ENCODE data around the gene CEP192. TPM values are rescaled to one million over a fixed set of nuclear protein-coding genes. Genes with fewer than 3 reads are reported as not detected.

CEP192 gene
- polyA plus RNA-seq, 1 donor (not counting 4 experiments of a cell fraction or from before 2014, with no cell fraction given): 16.6 TPM

DNA sequence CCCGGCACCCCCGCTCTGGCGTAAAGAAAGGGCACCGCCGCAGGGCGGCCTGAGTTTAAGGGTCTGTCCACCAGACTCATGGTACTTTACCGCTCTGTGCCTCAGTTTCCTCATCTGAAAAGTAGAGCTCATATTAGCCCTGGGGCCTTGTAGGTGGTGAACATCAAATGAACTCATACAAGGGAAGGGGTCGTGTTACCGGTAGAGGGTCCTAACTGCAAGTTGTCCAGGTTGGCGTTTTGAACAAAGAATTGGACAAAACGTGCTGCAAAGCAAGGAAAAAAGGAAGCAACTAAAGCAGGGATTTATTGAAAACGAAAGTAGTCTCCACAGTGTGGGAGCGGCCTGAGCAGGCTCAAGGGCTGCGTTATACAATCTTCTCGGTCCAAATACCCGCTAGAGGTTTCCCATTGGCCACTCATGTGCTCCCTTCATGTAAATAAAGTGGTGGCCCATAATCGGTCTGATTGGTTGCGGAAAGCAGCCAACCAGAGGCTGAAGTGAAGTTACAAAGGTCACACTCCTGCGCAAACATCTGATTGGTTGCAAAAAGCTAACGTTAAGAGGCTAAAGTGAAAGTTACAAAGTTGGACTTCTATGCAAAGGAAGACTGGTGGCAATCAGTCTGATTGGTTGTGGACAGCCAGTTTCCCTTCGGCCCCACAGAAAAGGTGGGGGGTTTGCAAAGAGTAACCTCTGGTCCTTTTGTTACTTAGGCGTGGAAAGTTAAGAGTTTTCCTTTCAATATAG is 146.7 kb downstream of the CEP192 start:
- no peaks in the 10 kb centered on the region for H3K36me3 ChIP-seq (ENCODE audit: control insufficient read depth in 2 of 2, extremely low read depth in 1 of 2, insufficient read depth in 2 of 2, low read length in 2 of 2)
- no peak for DNase-seq (ENCODE audit: low read depth, low spot score)
- no peak for TF ChIP-seq EZH2 (IDR thresholded peaks at IDR 0.05; ENCODE audit: low read length)
- TF ChIP-seq CTCF (optimal IDR thresholded peaks at IDR 0.05 in 1 of 3, IDR thresholded peaks at IDR 0.05 in 1 of 3, conservative IDR thresholded peaks at IDR 0.05 in 1 of 3; ENCODE audit: extremely low read depth in 1 of 3, insufficient read depth in 2 of 3, low read length in 3 of 3): no peak
- H3K4me3 ChIP-seq (ENCODE audit: control insufficient read depth in 2 of 3, extremely low read depth in 1 of 3, insufficient read depth in 2 of 3, low read depth in 1 of 3, low read length in 3 of 3): peak overlapping the region; percentile 32 to 57 (median 52)
- peak overlapping the region; percentile 78 for H3K4me2 ChIP-seq (ENCODE audit: control insufficient read depth, extremely low read depth, insufficient read depth, low read depth, low read length)
- no peak overlapping the region for H3K27ac ChIP-seq (ENCODE audit: control insufficient read depth, insufficient read depth, low read length)
- H3K79me2 ChIP-seq (ENCODE audit: control insufficient read depth, insufficient read depth, low read length): no peaks in the 10 kb centered on the region
- peaks cover 25% of the 10 kb centered on the region for H3K27me3 ChIP-seq (ENCODE audit: control insufficient read depth, extremely low read depth, insufficient read depth, low read length)
- H2AFZ ChIP-seq (ENCODE audit: control insufficient read depth, low read length): no peak overlapping the region
- H4K20me1 ChIP-seq (ENCODE audit: control insufficient read depth, extremely low read depth, insufficient read depth, low read length): no peaks in the 10 kb centered on the region
- dilution Hi-C loops (cut with MboI; ENCODE audit: extremely low pct_ligation_motif_present, low sequenced_read_pairs): no loop called here
- no peaks in the 10 kb centered on the region for H3K9me3 ChIP-seq (ENCODE audit: control insufficient read depth, low read depth, low read length)
- no peak overlapping the region for H3K9ac ChIP-seq (ENCODE audit: control insufficient read depth, extremely low read depth, insufficient read depth, low read length)
- H3K4me1 ChIP-seq (ENCODE audit: control insufficient read depth, extremely low read depth, insufficient read depth, low read length): peaks cover 7% of the 10 kb centered on the region
- FAIRE-seq: no peak
- no peaks in the 10 kb centered on the region for H3K9me1 ChIP-seq (ENCODE audit: control insufficient read depth, extremely low read depth, insufficient read depth, low read length)

DNA sequence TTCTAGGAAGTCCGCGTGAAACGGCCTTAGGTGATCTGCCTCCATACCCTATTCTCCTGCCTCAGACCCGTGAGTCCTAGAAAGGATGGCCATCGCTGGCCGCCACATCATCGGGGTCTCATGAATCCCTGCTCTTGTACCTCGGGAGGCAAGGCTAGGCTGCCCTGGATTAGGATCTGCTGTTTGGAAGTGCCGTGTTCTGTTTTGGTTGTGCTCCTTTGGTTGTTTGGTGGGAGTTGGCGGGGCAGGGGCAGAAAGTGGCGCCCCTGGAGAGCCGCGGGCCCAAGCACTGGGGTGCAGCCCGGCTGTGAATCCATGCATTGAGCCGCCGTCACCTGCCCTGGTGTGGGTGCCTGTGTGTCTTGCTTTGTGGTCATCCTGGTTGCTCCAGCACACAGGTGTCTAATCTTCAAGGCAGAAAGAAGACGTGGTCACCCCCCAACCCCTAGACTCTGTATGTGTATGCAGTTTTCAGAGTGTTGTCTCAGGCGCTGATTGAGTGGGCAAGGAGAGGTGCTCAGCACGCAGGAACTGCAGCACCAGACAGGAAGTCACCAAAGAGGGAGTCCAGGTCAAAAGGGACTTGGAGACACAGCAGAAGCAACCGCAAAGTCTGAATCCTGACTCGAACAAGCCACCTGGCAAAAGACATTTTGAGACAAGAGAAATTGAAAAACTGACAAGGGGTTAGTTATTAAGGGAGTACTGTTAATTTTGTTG is 147.4 kb downstream of the CEP192 start:
- Histone ChIP-seq H3K4me3 (ENCODE audit: control insufficient read depth in 2 of 3, extremely low read depth in 1 of 3, insufficient read depth in 2 of 3, low read depth in 1 of 3, low read length in 3 of 3) (no peak overlapping the region), H3K27ac (ENCODE audit: control insufficient read depth, insufficient read depth, low read length) (no peak overlapping the region), H2AFZ (ENCODE audit: control insufficient read depth, low read length) (no peak overlapping the region)

More for the DNA sequence above, 147.4 kb downstream of the CEP192 start:
- Histone ChIP-seq H3K27me3 (ENCODE audit: control insufficient read depth, extremely low read depth, insufficient read depth, low read length) (peaks cover 25% of the 10 kb centered on the region), H3K9me3 (ENCODE audit: control insufficient read depth, low read depth, low read length) (no peaks in the 10 kb centered on the region), H3K9me1 (ENCODE audit: control insufficient read depth, extremely low read depth, insufficient read depth, low read length) (no peaks in the 10 kb centered on the region), H3K36me3 (ENCODE audit: control insufficient read depth in 2 of 2, extremely low read depth in 1 of 2, insufficient read depth in 2 of 2, low read length in 2 of 2) (no peaks in the 10 kb centered on the region), H3K9ac (ENCODE audit: control insufficient read depth, extremely low read depth, insufficient read depth, low read length) (no peak overlapping the region), H4K20me1 (ENCODE audit: control insufficient read depth, extremely low read depth, insufficient read depth, low read length) (no peaks in the 10 kb centered on the region), H3K4me1 (ENCODE audit: control insufficient read depth, extremely low read depth, insufficient read depth, low read length) (peaks cover 7% of the 10 kb centered on the region), H3K79me2 (ENCODE audit: control insufficient read depth, insufficient read depth, low read length) (no peaks in the 10 kb centered on the region), H3K4me2 (ENCODE audit: control insufficient read depth, extremely low read depth, insufficient read depth, low read depth, low read length) (no peak overlapping the region)
- dilution Hi-C loops (cut with MboI; ENCODE audit: extremely low pct_ligation_motif_present, low sequenced_read_pairs): no loop called here
- FAIRE-seq: no peak
- TF ChIP-seq CTCF (optimal IDR thresholded peaks at IDR 0.05 in 1 of 3, IDR thresholded peaks at IDR 0.05 in 1 of 3, conservative IDR thresholded peaks at IDR 0.05 in 1 of 3; ENCODE audit: extremely low read depth in 1 of 3, insufficient read depth in 2 of 3, low read length in 3 of 3) (no peak), EZH2 (IDR thresholded peaks at IDR 0.05; ENCODE audit: low read length) (no peak)
- no peak for DNase-seq (ENCODE audit: low read depth, low spot score)

All from keratinocyte (primary cell).